HL-60 (cell line): Measurements from ENCODE around the gene CR1.

Experiments
- DNase-seq, 2 experiments: peaks; one replicate each; pipeline ENCODE4 v3.0.0-alpha.2; 2010 to 2020; ENCODE audit warnings: low read depth in 1 of 2, low spot score in 1 of 2
- H3K27ac ChIP-seq: fragments of 250-450 bp; sonication (Bioruptor Pico); replicated peaks from 2 replicates; pipeline ENCODE4 v1.5.1; 2020; ENCODE audit warnings: mild to moderate bottlenecking, moderate library complexity
- H3K27me3 ChIP-seq: fragments of 250-450 bp; sonication (Bioruptor Pico); 2 replicates; pipeline ENCODE4 v1.5.1; 2021; ENCODE audit warnings: mild to moderate bottlenecking, moderate library complexity; ENCODE audit not compliant: insufficient read depth, poor library complexity, severe bottlenecking
- H3K4me3 ChIP-seq: replicated peaks from 2 replicates; pipeline ENCODE4 v1.5.1; 2011; ENCODE audit warnings: mild to moderate bottlenecking, control low read depth, low read length; ENCODE audit not compliant: insufficient read depth
- CTCF ChIP-seq: IDR thresholded peaks from one replicate; pipeline ENCODE4 v1.5.1; 2011; ENCODE audit warnings: low read length, control low read depth, inconsistent platforms; ENCODE audit not compliant: insufficient read depth
- GABPA ChIP-seq: IDR thresholded peaks from 2 replicates; pipeline ENCODE4 v1.6.1; 2012; ENCODE audit warnings: low read depth
- POLR2AphosphoS5 ChIP-seq: IDR thresholded peaks from 2 replicates; pipeline ENCODE4 v1.6.1; 2012; ENCODE audit warnings: low read depth
- REST ChIP-seq: IDR thresholded peaks from 2 replicates; pipeline ENCODE4 v1.6.1; 2012; ENCODE audit warnings: low read depth; ENCODE audit not compliant: insufficient replicate concordance
- SPI1 ChIP-seq: IDR thresholded peaks from 2 replicates; pipeline ENCODE4 v1.6.1; 2012; ENCODE audit warnings: low read depth, mild to moderate bottlenecking, borderline replicate concordance

Gene CR1

GRCh38 chr1:207669528-207670009 lies 173.6 kb downstream of the CR1 start:
- H3K4me3 ChIP-seq, result no peak overlapping the region
- peaks cover 31% of the 10 kb centered on the region for H3K27me3 ChIP-seq
- no peak overlapping the region for H3K27ac ChIP-seq
- no peak for DNase-seq
- TF ChIP-seq REST (no peak), SPI1 (no peak), CTCF (no peak), GABPA (no peak), POLR2AphosphoS5 (no peak)

- DNase-seq, result no peak
- Histone ChIP-seq H3K27ac (no peak overlapping the region), H3K27me3 (peaks cover 31% of the 10 kb centered on the region), H3K4me3 (no peak overlapping the region)
- TF ChIP-seq CTCF, result no peak
- TF ChIP-seq REST, result no peak
- no peak for TF ChIP-seq GABPA
- TF ChIP-seq SPI1, result no peak
- no peak for TF ChIP-seq POLR2AphosphoS5
Observed at GRCh38 chr1:207670192-207670591, 174.2 kb downstream of the CR1 start.

GRCh38 chr1:207670997-207671396 lies 175.0 kb downstream of the CR1 start:
- no peak overlapping the region for H3K27ac ChIP-seq
- no peak for TF ChIP-seq POLR2AphosphoS5
- TF ChIP-seq GABPA, result no peak
- TF ChIP-seq SPI1, result no peak
- no peak for TF ChIP-seq REST
- no peak for TF ChIP-seq CTCF
- H3K4me3 ChIP-seq, result no peak overlapping the region
- H3K27me3 ChIP-seq, result peaks cover 31% of the 10 kb centered on the region
- no peak for DNase-seq
